Measurements from ENCODE around the gene NELL2.

Gene NELL2

DNA sequence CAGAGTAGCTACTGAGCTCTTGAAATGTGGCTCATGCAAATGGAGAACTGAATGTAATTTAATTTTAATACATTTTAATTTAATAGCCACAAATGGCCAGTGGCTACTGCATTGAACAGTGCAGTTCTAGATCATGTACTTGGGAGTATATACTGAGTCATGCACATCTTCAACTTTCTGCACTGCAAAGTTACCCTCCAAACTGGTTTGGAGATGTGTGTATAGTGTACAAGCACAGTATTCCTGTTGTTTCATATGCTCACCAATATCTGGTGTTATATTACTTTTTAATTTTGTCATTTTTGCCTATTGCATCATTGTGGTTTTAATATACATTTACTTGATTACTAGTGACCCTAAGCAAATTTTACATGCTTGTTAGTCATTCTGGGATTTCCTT is 372.8 kb downstream of the NELL2 start:
- DNase-seq (ENCODE audit: extremely low spot score, insufficient read length, low read depth): no peak
- no peak for FAIRE-seq

DNA sequence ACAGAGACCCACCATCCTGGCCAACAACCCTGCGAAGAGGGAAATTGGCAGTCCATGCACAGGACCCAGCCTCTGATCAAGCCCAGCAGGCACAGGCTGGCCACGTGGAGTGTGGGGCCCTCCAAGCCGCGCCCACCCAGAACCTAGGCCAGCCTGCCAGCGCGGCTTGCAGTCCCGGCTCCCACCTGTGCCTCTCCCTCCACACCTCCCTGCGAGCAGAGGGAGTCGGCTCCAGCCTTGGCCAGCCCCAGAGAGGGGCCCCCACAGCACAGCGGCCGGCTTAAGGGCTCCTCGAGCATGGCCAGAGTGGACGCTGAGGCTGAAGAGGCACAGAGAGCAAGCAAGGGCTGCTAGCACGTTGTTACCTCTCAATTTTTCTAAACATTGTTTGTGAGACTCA is 373.4 kb downstream of the NELL2 start:
- no peak for DNase-seq (ENCODE audit: extremely low spot score, insufficient read length, low read depth)
- FAIRE-seq: no peak

DNA sequence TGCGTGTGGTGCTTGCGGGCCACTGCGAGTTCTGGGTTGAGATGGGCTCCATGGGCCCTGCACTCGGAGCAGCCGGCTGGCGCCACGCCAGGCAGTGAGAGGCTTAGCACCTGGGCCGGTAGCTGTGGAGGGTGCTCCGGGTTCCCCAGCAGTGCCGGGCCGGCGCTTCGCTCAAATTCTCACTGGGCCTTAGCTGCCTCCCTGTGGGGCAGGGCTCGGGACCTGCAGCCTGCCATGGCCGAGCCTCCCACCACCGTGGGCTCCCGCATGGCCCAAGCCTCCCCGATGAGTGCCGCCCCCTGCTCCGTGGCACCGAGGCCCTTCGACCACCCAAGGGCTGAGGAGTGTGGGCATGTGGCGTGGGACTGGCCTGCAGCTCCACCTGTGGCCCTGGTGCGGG is 375.7 kb downstream of the NELL2 start:
- FAIRE-seq (no peak), DNase-seq (ENCODE audit: extremely low spot score, insufficient read length, low read depth) (no peak)

- DNase-seq (ENCODE audit: extremely low spot score, insufficient read length, low read depth) (no peak), FAIRE-seq (no peak)
Observed at GRCh38 chr12:44497044-44497443, 379.1 kb downstream of the NELL2 start.

DNA sequence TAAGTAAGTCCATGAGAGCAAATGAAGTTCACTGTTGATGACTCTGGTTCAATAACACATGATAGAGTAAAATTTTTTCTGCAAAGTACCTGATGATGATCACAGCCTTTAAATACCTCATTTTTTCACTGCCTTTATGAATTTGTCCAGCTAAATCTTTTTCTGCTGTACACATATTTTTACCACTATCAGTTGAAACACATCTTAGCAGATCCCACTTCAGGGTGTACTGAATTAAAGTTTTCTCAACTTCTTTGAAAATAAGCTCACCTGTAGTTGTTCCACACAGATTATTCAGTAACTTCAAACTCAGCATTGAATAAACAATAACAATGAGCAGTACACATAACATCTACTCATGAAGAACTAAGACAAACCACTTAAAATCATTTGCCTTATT is 385.9 kb downstream of the NELL2 start:
- no peak for DNase-seq (ENCODE audit: extremely low spot score, insufficient read length, low read depth)
- FAIRE-seq: no peak

DNA sequence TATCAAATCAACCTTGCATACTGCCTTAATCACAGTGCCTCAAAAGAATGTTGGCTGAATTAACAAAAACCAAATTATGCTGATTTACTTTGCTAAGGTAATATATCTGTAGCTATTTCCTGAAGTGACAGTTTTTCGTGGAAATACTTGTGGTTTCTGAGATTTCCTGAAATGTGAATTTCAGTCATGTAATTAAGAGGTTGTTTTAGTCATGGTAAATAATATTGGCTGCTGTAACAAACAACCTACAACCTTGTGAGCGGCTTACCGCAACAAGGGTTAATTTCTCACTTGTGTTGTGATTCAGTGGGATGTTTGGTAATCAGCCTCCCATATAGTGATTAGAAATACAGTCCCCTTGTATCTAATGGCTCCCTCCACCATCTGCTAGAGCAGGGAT is 387.9 kb downstream of the NELL2 start:
- DNase-seq (ENCODE audit: extremely low spot score, insufficient read length, low read depth): no peak
- FAIRE-seq: no peak

DNA sequence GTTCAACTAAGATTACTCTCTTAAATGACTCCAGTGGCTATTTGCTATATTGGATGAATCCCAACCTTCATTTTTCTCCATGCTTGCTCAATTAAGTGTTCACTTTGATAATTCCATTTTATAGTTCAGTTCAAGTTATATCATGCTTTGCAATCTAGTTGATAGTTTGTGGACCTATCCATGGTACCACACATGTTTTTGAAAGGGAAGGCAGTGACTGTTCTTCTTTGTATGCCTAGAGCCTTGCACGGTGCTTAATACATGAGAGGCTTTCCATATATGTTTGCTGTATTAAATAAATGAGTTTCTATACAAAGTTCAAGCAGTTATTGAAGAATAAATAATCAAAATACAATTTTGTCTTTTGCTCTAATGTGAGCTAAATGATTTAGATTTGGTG is 391.3 kb downstream of the NELL2 start:
- FAIRE-seq: no peak
- no peak for DNase-seq (ENCODE audit: extremely low spot score, insufficient read length, low read depth)

GRCh38 chr12:44477331-44477980 is 398.7 kb downstream of the NELL2 start:
- DNase-seq (ENCODE audit: extremely low spot score, insufficient read length, low read depth) (no peak), FAIRE-seq (no peak)

- DNase-seq (ENCODE audit: extremely low spot score, insufficient read length, low read depth) (no peak), FAIRE-seq (no peak)
Observed at GRCh38 chr12:44476683-44477082, 399.4 kb downstream of the NELL2 start.

GRCh38 chr12:44465139-44465538 is 411.0 kb downstream of the NELL2 start:
- DNase-seq (ENCODE audit: extremely low spot score, insufficient read length, low read depth): no peak
- no peak for FAIRE-seq

DNA sequence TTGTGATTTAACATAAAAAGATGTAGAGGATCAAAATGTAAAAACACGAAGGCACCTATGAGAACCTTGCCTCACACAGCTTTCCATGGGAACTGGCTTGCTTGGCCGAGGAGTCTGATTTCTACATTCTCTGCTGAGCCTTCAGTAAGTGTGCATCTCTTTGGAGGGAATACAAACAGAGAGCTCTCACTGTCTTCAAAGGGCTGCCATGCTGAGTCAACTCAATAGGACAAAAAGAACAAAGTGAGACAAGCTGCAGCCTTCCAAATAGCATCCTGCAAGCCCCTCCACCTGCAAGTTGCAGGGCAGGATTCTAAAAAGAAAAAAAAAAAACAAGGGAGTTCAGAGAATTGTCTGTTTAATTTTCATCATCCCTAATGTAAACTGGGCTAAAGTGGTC is 411.9 kb downstream of the NELL2 start:
- DNase-seq (ENCODE audit: extremely low spot score, insufficient read length, low read depth) (no peak), FAIRE-seq (no peak)

DNA sequence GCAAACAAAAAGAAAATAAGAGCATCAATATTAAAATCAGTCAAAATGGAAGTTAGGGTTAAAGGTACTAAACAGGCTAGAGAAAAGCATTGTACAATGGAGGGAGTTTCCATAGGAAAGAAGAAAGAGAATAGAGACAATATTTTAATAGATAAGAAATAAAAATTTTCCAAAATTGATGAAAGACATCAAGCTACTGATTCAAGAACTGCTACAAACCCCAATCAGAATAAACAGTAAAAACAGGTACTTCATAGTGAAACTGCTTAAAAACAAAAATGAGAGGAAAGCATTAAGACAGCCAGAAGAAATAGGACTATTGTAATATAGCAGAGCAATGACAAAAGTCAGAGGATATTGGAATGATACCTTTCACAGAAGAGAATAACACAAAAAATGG is 413.4 kb downstream of the NELL2 start:
- no peak for DNase-seq (ENCODE audit: extremely low spot score, insufficient read length, low read depth)
- FAIRE-seq: no peak

- FAIRE-seq: no peak
- DNase-seq (ENCODE audit: extremely low spot score, insufficient read length, low read depth): no peak
Observed at GRCh38 chr12:44460261-44460660, 415.9 kb downstream of the NELL2 start.

- DNase-seq (ENCODE audit: extremely low spot score, insufficient read length, low read depth) (no peak), FAIRE-seq (no peak)
Observed at GRCh38 chr12:44459569-44459968, 416.5 kb downstream of the NELL2 start.

All from GM18507 (cell line).